Stimulated activated CD8-positive, alpha-beta memory T cell treated with anti-CD3 and anti-CD28 coated beads, Interleukin-15, amount 100 ng/mL, for 24 hours (primary cell): ENCODE results near the gene LAYN.

Experiments used
- DNase-seq: peaks from one replicate; pipeline ENCODE4 v3.0.0-alpha.2; 2020; ENCODE audit warnings: low read depth

The LAYN gene

DNA sequence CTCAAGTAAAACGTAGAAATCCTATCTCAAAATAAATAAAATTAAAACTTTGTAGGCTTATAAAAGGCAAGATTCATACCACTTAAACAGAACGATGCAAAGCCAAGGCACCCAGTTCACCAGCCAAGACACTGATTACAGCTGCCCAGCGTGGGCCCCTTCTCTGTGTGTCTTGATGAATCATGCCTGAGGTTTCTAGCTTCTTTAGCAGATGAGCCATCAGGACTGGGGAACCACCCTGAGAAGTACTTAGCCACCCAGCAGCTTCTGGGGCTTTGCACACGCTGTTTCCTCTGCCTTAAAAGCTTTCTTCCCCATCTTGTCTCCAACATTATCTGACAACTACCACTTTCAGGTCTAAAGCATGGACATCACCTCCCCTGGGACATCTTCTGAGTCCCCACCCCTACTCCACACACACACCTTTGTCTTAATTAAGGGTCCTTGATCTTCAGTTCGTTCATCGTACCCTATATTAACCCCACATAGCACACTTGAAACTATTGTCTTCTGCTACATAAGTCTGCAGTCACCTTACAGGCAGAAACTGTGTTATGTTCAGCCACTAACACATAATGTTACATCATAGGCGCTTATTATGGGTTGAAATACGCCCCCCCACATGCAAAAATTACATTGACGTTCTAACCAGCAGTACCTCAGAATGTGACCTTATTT, 8.7 kb upstream of the LAYN start:
- DNase-seq = no peak

DNA sequence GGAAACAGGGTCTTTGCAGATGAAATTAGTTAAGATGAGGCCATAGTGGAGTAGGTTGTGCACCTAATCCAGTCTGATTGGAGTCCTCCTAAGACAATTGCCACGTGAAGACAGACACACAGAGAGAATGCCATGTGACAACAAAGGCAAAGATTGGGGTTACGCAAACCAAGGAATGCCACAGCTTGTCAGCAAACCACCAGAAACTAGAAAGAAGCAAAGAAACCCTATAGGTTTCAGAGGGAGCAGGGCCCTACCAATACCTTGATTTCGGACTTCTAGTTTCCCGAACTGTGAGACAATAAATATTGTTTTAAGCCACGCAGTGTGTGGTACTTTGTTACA, 8.2 kb upstream of the LAYN start:
- DNase-seq = no peak

DNA sequence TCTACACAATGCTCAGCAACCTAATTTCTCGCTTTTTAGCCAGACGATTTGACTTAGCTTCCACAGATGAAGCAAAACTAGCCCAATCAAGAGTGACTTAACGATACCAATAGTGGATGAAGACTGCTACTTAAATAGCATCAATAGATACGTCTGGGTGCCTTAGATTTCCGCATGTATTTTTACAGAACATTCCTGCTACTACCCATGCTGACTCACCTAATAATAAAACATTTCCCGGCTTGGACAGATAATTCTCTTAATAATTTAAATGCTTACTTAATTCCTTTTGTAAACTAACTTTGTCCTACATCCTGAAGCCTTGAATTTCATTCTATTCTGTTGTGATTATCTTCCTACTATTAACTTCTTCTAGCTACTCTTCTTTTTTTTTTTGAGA, 5.2 kb upstream of the LAYN start:
- DNase-seq = no peak

DNA sequence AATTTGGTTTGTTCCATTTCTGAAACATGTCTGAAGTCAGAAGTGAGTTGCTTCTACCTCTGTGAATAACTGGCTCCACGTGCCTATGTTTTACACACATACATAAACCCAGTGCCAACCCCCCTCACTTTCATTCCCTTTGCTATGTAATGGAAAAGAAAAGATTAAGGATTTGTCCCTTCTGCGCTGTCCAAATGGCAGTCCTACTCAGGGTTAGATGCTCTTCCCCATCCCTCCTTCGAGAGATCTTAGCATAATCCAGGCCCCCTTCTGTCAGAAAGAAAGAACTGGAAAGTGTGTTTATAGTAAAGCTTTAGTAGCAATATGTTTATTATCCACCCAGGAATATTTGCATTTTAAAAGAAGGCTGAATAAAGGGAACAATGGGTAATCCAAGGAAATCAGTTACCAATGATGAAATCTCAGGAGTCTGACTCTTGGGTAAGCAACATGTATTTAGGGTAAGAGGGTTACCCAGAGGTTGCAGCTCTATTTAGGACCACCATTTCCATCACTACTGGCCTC, 3.1 kb upstream of the LAYN start:
- DNase-seq = no peak

DNA sequence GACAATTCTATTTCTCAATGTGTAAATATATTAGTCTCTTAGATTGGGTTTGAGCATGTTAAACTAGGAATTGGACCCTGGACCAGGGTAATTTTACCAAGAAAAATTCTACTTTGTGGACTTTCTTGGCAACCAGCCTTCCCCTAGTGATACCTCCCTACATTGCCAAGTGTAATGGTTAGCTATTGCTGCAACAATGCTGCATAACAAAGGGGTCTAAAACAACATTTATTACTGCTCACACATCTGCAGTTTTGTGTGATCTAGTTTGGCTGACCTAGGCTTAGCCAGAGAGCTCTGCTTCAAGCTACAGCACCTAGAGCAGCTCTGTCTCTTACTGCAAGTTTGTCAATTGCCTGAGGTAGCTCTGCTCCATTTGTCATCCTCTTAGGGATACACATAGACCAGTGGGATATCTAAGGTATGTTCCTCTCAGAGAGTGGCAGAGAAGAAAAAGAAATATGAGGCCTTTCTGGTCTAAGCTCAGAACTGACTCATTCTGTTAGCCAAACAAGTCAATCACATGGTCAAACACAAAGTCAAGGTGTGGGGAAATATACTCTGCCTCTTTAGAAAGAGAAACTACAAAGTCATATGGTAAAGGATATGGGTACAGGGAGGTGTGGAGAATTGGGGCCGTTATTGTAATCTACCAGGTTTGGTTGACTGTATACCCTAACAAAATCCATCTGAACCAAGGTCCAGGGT, 2.0 kb upstream of the LAYN start:
- DNase-seq = no peak

DNA sequence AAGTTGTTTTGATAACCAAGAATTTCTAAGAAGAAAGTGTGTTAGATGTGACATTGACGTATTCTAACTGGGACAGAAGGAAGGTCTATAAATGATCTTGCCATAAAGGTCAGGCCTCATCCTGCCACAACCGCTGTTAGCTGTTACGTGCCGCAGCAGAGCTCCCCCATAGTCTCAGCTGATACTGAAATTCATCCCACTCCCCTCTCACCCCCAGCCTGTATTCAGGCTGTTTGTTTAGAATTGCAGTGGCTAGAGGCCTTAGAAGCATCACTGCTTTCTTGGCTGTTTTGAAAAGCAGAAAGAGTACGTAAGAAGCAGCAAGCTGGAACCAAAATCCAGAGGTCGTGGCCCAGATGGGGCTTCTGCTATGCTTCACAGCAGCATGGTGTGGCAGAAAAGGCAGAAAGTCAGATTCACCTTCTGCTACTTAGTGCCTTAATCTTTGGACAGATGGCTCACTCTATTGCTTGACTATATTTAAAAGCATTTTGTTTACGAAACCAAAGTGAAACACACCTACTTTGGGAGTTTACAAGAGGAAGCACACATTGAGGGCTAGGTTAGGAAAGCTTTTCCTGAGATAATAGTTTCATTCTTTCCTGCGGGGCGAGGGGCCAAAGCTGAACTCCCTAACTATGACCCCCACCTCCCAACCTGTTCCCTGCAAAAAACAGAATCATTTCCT, 950 bp upstream of the LAYN start:
- DNase-seq = no peak

DNA sequence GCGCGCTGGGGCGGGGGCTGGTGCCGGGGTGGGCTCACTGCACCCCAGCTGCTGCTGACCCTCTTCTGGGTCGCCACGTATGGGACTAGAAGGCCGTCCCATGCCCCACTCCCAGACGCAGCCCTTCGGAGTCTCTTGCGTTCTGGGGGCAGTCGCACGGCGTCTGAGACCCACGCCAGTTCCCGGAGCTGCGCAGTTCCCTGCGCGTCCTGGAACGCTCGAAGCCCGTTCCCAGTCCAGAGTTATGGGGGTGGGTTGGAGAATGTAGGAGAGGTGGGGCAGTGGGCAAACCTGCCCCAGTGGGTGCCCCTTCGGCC, 375 bp downstream of the LAYN start:
- no peak for DNase-seq

DNA sequence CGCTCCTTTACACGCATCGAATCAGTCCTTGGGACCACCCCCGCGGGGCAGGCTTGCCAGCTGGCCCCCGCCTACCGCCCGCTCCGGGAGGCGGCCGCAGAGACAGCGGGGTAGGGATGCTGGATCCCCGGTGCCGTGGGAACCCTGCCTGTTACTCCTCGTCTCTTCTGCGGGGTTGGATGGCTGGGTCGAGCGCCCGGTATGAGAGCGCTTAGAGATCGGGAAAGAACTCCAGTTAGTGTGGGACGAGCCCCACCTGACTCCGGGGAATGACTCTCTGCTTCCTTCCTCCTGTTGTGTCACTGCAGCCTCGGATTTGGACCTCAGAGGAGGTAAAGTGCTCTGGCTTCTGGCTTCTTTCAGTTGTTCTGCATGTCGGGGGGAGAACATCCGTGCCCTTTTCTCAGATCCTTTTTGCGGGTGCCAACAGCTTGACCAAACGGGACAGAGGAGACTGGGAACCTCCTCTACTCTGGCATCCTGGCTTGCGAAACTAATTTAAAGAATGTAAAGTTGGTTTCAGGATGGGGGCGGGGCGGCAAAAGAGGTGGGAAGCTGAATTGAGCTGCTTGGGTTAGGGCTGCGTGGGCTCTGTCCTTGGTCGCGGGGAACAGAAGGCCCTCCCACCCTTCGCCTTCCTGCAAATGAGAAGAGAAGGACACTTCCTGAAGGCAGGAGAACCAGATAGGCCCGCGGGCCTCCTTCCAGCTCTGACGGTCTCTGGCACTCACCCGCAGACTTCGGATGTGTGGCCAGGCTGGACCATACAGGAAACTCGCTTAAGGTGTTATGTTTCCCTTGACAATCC, 938 bp downstream of the LAYN start:
- DNase-seq = no peak

DNA sequence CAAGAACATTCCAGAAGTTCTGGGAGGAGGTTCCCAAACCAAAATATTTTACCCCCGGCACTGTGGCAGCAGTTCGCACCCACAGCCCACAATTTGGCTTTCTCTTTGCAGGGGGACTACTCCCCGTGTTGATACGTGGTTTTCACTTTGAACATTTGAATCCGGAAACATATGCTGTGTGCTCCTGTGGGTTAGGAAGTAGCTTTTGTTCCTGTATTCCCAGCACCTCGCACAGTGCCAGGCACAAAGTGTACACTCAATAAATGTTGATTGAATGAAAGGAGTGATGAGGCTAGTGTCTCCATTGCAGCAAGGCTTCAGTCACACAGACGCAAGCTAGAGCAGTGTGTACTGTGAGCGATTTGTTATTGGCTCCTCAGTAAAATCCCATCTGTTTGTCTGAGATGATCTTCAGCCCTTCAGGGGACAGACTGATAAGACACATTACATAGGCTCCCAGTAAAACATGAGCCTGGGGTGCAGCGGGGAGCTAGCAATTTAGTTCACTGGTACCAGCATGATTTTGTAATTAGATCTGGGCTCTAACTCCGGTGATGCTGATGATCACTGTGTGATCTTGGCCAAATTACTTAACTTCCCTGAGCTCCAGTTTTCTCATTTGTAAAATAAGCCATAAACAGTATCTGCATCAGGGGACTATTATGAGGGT, 2.2 kb downstream of the LAYN start:
- no peak for DNase-seq

DNA sequence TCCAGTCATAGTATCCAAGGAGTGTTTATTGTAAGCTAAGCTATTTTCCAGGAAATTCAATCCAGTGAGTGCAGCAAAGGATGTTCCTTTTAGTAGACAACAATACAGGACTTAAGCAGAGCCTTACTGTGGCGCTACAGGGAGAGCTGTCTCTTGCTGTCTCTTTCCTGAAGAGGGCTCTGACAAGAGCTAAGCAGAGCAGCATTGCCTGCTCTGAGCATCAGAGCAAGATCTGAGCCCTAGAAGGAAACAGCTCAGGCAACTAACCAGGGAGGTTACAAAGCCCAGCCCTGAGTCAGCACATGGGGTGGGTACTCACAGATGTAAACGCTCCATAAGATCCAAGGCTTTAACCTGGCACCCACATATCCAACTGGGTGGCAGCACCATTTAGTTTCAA, 8.0 kb downstream of the LAYN start:
- DNase-seq = no peak

DNA sequence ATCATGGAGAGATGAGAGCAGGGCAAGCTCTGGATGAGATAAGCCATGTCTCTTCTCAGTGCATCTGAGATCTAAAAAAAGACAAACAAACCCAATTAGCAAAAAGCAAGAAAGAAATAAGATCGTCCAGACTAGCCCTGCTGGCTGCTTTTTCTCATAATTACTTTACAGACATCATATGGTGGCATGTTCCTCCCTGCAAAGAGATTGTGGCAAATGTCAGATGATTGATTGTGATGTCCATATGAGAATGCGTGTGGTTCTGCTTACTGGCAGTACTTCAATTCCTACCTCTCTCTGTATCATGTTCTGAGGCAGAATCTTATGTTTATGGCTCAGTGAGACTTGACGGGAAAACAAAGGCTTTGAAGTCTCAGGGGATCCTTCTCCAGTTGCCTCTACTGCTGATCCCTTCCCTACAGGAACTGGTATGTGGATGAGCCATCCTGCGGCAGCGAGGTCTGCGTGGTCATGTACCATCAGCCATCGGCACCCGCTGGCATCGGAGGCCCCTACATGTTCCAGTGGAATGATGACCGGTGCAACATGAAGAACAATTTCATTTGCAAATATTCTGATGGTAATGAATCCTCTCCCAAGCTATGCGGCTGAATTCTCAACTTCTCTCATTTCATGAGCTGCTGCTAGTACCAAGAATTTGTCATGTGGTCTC, 8.8 kb downstream of the LAYN start:
- DNase-seq = no peak

DNA sequence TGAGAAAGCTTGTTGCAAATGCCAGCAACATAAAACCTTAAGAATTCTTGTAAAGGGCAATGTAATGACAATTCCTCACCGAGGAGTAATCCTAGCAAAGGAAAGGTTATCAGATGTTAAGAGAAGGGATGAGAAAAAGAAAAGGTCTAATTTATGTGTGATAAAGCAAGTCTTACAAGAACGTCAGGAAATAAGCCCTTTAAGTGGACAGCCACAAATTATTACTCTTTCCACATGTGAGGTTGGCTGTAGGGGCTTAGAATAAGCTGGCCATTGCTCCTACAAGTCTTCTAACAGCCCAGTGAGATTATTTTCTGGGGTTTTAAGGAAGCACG, 9.3 kb downstream of the LAYN start:
- no peak for DNase-seq

DNA sequence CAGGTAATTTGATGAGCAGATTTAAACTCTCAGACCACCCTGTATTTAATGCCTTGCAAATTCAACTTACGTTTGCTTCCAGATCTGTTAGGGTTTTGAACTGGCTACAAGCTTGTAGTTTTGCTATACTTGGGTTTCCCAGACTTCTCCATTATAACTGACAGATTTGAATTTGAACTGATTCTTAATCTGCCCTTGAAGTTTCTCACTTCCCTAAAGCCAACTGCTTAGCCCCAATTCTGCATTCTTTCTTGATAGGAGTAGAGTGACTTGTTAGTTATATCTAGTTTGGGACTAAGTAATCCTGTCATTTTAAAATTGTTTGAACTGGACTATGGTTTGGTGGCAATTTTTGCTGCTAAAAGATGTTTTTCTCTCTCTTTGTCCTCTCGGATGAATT, 9.7 kb downstream of the LAYN start:
- DNase-seq = no peak

DNA sequence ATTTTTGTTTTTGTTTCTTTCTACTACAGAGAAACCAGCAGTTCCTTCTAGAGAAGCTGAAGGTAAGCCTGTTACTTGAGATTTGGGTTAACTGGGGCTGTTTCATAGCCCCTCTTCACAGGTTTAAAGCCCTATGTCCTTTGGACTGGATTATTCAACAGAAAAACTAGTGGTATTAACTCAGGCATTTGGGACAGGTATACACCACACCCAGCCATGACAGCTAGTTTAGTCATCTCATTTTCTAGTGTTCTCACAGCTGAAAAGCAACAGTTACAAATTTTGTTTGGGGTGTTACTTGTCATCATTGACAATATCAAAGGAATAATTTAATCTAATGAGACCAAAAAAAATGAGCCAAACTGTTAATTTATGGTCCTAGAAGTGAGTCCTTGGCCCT, 14.0 kb downstream of the LAYN start:
- DNase-seq = no peak

DNA sequence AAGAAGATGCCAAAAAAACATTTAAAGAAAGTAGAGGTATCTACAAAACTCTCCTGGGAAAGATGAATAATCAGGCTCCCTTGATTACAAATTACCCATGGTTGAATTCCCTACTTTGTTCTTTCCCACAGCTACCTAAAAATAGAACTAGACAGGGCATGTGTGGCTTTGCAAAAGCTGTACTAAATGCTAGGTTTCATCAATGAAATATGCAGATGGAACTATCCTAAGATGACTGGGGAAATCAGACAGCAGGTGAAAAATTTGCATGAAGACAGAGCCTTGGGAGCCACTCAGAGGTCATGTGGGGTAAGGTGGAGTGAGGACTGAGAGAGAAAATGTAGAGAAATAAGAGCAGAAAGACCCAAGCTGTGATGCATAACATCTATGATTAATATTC, 14.7 kb downstream of the LAYN start:
- no peak for DNase-seq

DNA sequence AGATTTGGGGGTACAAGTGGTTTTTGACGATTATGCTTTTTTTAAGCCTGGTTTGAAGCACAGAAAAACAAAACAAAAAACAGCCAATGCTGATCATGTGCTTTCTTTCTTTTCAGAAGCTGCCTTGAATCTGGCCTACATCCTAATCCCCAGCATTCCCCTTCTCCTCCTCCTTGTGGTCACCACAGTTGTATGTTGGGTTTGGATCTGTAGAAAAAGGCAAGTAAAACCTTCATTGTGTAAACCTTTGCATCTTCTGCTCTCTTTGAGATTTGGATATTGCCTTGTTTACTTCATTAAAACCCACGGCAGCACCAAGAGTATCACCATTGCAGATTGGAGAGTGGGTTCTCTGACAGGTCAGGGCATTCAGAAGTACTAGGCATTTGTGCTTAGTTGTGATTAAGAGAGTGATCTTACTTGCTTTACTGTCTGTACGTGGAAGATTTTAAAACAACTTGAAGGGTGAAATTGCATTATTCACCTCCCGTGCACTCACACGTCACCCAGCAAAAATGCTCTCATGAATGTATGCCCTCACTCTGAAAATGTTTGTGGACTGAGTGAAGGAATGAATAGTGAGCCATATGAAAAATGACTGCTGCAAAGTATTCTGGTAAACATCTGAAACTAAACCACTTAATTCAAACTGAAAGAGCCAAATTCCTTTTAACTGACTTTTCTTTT, 17.0 kb downstream of the LAYN start:
- DNase-seq = no peak

DNA sequence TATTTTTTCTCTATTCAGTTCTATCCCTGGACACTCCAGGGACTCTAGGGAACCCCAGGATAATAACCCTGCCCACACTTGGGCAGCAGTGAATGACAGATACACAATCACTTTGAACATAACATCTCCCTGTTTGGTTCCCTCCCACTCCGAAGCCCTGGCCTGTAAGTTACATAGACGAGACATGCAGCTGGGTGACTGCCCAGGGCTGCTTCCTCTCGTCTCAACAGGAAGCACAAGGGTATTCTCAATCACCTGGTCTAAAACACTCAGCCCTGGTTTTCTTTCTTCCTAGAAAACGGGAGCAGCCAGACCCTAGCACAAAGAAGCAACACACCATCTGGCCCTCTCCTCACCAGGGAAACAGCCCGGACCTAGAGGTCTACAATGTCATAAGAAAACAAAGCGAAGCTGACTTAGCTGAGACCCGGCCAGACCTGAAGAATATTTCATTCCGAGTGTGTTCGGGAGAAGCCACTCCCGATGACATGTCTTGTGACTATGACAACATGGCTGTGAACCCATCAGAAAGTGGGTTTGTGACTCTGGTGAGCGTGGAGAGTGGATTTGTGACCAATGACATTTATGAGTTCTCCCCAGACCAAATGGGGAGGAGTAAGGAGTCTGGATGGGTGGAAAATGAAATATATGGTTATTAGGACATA, 19.4 kb downstream of the LAYN start:
- DNase-seq = no peak

DNA sequence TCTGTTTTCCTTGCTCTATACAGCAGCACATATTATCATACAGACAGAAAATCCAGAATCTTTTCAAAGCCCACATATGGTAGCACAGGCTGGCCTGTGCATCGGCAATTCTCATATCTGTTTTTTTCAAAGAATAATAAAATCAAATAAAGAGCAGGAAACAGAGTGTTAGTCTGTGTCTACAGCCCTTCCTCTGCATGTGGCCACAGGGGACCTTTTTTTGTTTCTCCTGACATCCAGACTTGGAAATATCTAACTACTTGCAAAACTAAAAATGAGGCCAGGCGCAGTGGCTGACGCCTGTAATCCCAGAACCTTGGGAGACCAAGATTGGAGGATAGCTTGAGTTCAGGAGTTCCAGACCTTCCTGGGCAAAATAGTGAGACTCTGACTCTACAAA, 20.3 kb downstream of the LAYN start:
- no peak for DNase-seq

DNA sequence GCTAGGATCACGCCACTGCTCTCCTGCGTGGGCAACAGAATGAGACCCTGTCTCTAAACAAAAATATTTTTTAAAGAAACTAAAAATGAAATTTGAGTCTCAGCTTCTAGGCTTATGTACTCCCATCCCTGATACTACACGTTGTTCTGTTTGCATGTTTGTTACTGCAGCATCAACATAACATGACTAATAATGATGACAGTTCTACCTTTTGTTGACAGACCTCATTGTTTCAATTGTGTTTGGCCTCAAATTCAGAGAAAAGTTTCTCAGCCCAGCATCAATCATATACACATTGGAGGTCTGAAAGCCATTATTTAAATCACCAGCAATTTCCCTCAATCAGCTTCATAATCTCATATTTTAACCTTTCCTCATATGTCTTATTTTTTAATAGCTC, 20.8 kb downstream of the LAYN start:
- DNase-seq = no peak

DNA sequence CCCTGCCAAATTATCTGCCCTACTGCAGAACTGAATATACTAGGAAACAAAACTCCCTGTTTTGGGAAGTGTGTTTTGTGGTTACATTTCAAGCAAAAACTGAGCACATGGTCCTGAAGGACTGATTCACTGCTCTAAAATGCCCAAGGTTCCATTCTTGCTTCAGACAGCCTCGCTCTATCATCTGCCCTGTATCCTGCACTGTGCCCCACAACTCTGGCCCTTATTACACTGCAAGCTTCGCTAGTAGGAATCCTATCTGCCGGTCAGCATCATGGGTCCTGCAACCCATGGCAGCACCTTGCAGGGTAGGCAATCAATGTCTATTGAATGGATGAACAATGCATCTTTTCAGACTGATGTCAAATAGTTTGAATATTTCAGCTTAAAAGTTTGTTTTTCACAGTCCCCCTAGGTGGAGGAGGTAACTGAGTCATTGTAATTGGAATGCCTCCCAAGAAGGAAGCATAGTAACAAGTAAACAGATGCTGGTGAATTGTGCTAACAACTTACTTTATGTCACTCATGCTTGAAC, 21.3 kb downstream of the LAYN start:
- no peak for DNase-seq
